ENCODE data around the gene CPNE4. TPM values are rescaled to one million over a fixed set of nuclear protein-coding genes. Genes with fewer than 3 reads are reported as not detected.

The CPNE4 gene
- total RNA-seq, 1 donor from 2014 or later = 0.26 TPM

DNA sequence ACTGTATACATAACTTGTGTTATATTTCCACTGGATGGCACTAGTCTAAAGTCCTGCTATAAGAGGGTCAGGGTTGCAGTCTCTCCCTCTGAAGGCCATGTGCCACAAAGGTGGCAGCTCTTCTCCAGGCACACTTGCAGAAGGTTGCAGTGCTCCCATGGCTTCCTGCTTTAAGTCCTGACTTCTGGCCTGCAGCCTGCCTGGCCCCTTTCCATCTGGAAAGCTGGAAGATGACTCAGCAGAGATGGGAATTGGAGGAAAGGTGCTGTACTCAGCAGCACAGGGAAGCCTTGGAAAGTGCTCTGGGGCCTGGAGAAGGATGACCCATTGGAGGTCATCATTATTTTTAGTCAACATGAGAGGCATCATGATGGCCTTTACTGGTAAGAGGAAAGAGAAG is 491.1 kb downstream of the CPNE4 start:
- H3K9me3 ChIP-seq = no peaks in the 10 kb centered on the region
- H3K27me3 ChIP-seq = no peaks in the 10 kb centered on the region
- no peak for DNase-seq
- no peak overlapping the region for H3K27ac ChIP-seq
- H3K4me3 ChIP-seq = no peak overlapping the region
- intact Hi-C loops (cut with DNase I) = no loop called here
- TF ChIP-seq, protein P1, sequence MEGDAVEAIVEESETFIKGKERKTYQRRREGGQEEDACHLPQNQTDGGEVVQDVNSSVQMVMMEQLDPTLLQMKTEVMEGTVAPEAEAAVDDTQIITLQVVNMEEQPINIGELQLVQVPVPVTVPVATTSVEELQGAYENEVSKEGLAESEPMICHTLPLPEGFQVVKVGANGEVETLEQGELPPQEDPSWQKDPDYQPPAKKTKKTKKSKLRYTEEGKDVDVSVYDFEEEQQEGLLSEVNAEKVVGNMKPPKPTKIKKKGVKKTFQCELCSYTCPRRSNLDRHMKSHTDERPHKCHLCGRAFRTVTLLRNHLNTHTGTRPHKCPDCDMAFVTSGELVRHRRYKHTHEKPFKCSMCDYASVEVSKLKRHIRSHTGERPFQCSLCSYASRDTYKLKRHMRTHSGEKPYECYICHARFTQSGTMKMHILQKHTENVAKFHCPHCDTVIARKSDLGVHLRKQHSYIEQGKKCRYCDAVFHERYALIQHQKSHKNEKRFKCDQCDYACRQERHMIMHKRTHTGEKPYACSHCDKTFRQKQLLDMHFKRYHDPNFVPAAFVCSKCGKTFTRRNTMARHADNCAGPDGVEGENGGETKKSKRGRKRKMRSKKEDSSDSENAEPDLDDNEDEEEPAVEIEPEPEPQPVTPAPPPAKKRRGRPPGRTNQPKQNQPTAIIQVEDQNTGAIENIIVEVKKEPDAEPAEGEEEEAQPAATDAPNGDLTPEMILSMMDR (IDR thresholded peaks at IDR 0.05) = no peak
- ATAC-seq = peak; percentile 26
- H3K36me3 ChIP-seq = no peaks in the 10 kb centered on the region
- H3K4me1 ChIP-seq = no peaks in the 10 kb centered on the region

DNA sequence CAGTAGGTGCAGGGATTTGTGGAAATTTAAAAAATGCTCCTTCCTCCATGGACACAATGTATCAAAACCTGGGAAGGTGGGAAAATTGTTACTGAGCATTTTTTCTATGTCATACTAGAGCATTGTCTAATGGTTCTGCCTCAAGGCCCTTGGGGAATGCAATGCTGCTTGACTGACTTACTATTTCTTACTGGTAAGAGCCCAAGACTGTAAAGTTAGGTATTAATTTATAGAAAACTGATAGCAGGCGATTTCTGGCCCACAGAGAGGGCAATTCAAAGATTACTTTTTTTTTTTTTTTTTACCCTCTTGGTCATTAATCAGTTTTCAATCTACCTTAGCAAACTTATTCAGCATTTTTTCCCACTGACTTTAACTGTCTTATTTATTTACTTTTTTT is 493.5 kb downstream of the CPNE4 start:
- ATAC-seq = no peak
- H3K36me3 ChIP-seq = no peaks in the 10 kb centered on the region

DNA sequence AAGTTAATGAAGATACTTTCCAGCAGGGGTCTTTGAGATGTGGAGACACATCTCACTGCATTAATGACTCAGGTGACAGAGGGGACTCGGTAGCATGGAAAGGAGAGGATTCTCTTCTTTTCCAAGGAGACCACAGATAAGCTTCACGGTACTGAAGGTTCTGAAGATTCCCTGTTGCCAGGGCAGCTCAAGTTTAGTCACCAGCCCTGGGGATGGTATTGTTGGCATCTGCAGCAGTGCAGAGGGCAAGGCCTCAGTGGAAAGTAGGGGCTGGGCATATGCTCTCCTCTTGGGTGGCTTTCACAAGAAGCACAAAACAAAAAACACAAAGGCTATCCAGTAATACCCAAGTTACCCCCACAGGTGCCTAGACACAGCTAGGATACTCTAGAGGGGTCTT is 494.0 kb downstream of the CPNE4 start:
- Histone ChIP-seq H3K27me3 (no peaks in the 10 kb centered on the region), H3K4me3 (no peak overlapping the region), H3K4me1 (no peaks in the 10 kb centered on the region), H3K27ac (no peak overlapping the region), H3K9me3 (no peaks in the 10 kb centered on the region), H3K36me3 (no peaks in the 10 kb centered on the region)
- intact Hi-C loops (cut with DNase I) = no loop called here
- TF ChIP-seq, protein P1 (IDR thresholded peaks at IDR 0.05) = no peak
- DNase-seq = no peak
- ATAC-seq = no peak

More for the DNA sequence above, 493.5 kb downstream of the CPNE4 start:
- H3K27ac ChIP-seq = no peak overlapping the region
- no peak overlapping the region for H3K4me3 ChIP-seq
- TF ChIP-seq, protein P1 (IDR thresholded peaks at IDR 0.05) = no peak
- H3K27me3 ChIP-seq = no peaks in the 10 kb centered on the region
- H3K9me3 ChIP-seq = no peaks in the 10 kb centered on the region
- no peak for DNase-seq
- no peaks in the 10 kb centered on the region for H3K4me1 ChIP-seq
- intact Hi-C loops (cut with DNase I) = no loop called here

DNA sequence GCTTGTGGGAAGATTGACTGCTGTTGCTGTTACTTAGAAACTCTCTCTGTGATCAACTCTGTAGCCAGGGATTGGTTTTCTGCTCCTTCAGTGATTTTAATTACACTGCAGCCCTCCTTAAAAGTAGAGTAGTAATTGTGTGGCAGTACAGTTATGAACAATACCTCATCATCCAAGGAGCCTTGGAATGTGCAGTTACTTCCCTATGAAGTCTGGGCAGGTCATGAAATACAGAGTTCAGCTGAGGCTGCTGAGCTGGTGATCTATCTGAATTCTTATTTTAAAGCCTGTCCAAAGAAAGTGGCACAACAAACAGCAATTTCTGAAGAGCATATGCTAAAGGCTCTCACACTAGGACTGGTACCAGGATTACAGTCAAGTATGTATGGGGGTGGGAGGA is 494.7 kb downstream of the CPNE4 start:
- TF ChIP-seq, protein P1 (IDR thresholded peaks at IDR 0.05) = no peak
- no peak overlapping the region for H3K27ac ChIP-seq
- H3K4me1 ChIP-seq = no peaks in the 10 kb centered on the region
- no peak overlapping the region for H3K4me3 ChIP-seq
- ATAC-seq (no peak), DNase-seq (no peak)
- intact Hi-C loops (cut with DNase I) = no loop called here
- H3K36me3 ChIP-seq = no peaks in the 10 kb centered on the region
- H3K27me3 ChIP-seq = no peaks in the 10 kb centered on the region
- H3K9me3 ChIP-seq = no peaks in the 10 kb centered on the region

DNA sequence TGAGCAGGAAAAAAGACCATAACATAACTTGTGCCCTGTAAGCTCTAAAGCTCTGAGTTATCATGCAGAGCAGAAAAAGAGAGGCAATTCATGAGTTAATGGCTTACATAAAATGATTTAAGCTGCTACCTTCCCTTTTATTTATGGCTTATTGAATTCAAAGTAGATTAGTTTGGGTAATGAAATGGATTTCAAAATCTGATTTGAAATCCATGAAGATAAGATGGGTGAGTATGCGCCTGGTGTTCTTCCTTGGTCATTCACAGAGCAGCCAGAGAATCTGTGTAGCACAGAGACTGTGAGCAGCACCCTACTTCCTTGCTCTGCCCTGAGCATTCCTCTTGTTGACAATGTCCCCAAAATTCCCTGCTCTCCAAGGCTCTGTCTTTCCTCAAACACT is 495.8 kb downstream of the CPNE4 start:
- Histone ChIP-seq H3K4me1 (no peaks in the 10 kb centered on the region), H3K4me3 (no peak overlapping the region), H3K27me3 (no peaks in the 10 kb centered on the region), H3K9me3 (no peaks in the 10 kb centered on the region), H3K36me3 (no peaks in the 10 kb centered on the region), H3K27ac (no peak overlapping the region)
- TF ChIP-seq, protein P1 (IDR thresholded peaks at IDR 0.05) = no peak
- DNase-seq (no peak), ATAC-seq (no peak)
- intact Hi-C loops (cut with DNase I) = no loop called here

DNA sequence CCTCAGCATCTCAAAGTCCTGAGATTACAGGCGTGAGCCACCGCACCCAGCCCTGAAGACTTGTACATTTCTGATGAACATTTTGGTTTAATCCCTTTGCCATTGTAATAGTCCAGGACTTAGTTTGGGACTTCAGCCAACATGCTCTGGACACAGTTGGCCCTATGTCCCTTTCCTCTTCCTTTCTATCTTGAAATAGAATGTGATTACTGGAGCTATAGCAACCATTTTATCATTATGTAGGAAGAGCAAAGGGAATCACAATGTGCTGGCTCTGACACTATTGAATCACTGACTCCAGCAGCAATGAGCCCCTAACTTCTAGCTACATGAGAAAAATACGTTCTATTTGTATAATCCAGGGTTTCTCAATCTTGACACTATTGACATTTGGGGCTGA is 497.3 kb downstream of the CPNE4 start:
- TF ChIP-seq, protein P1 (IDR thresholded peaks at IDR 0.05) = no peak
- H3K36me3 ChIP-seq = no peaks in the 10 kb centered on the region
- H3K4me3 ChIP-seq = no peak overlapping the region
- no peaks in the 10 kb centered on the region for H3K4me1 ChIP-seq
- no peak for ATAC-seq
- H3K27me3 ChIP-seq = no peaks in the 10 kb centered on the region
- no peak overlapping the region for H3K27ac ChIP-seq
- intact Hi-C loops (cut with DNase I) = no loop called here
- no peaks in the 10 kb centered on the region for H3K9me3 ChIP-seq
- no peak for DNase-seq
